ENCODE data around the gene USP7.

The USP7 gene

GRCh38 chr16:8866884-8867215 is 96.9 kb downstream of the USP7 start:
- no peak for DNase-seq (ENCODE audit: extremely low spot score)
- ChIA-PET CTCF (interaction anchor here (2.1 to 10.1 kb wide), 2 partner anchors 13 to 18 kb away, joined by 7 to 165 read pairs; partner anchors contain the start of gene LITAFD), POLR2A (interaction anchor here (0.6 kb wide), 1 partner anchor 224 kb away, joined by 5 read pairs; the partner anchor contains the start of gene HAPSTR1)
- no peak for TF ChIP-seq CTCF (IDR thresholded peaks at IDR 0.05; ENCODE audit: control extremely low read depth, extremely low read depth, low read depth, missing control alignments)

GRCh38 chr16:8866118-8866883 is 97.4 kb downstream of the USP7 start:
- POLR2A ChIA-PET: no interaction called here

GRCh38 chr16:8865145-8865882 is 98.4 kb downstream of the USP7 start:
- ChIA-PET POLR2A (no interaction called here), CTCF (interaction anchor here (1.0 to 2.1 kb wide), 3 partner anchors 9 to 82 kb away, joined by 4 to 7 read pairs (median 6); no protein-coding TSS in a partner anchor)
- no peak for DNase-seq (ENCODE audit: extremely low spot score)
- TF ChIP-seq CTCF (IDR thresholded peaks at IDR 0.05; ENCODE audit: control extremely low read depth, extremely low read depth, low read depth, missing control alignments): no peak

More at GRCh38 chr16:8866118-8866883, 97.4 kb downstream of the USP7 start:
- no peak for DNase-seq (ENCODE audit: extremely low spot score)
- CTCF ChIA-PET: interaction anchor here (2.1 kb wide), 1 partner anchor 12 kb away, joined by 7 read pairs; no protein-coding TSS in a partner anchor
- TF ChIP-seq CTCF (IDR thresholded peaks at IDR 0.05; ENCODE audit: control extremely low read depth, extremely low read depth, low read depth, missing control alignments): no peak

- CTCF ChIA-PET: interaction anchor here (1.0 to 2.0 kb wide), 4 partner anchors 9 to 83 kb away, joined by 4 to 6 read pairs (median 6); no protein-coding TSS in a partner anchor
- POLR2A ChIA-PET: interaction anchor here (0.6 kb wide), 1 partner anchor 241 kb away, joined by 5 read pairs; no protein-coding TSS in a partner anchor
- no peak for DNase-seq (ENCODE audit: extremely low spot score)
- TF ChIP-seq CTCF (IDR thresholded peaks at IDR 0.05; ENCODE audit: control extremely low read depth, extremely low read depth, low read depth, missing control alignments): no peak
Observed at GRCh38 chr16:8864480-8865110, 99.1 kb downstream of the USP7 start.

GRCh38 chr16:8863594-8864424 is 99.9 kb downstream of the USP7 start:
- ChIA-PET POLR2A (interaction anchor here (0.6 kb wide), 1 partner anchor 242 kb away, joined by 5 read pairs; no protein-coding TSS in a partner anchor), CTCF (interaction anchor here (1.0 to 2.0 kb wide), 5 partner anchors 9 to 208 kb away, joined by 3 to 6 read pairs (median 5); no protein-coding TSS in a partner anchor)
- no peak for DNase-seq (ENCODE audit: extremely low spot score)
- no peak for TF ChIP-seq CTCF (IDR thresholded peaks at IDR 0.05; ENCODE audit: control extremely low read depth, extremely low read depth, low read depth, missing control alignments)

All from GM10248 (cell line).